H1 (cell line): ENCODE measurements around the gene GRAMD2A. TPM values are rescaled to one million over a fixed set of nuclear protein-coding genes. Genes with fewer than 3 reads are reported as not detected.
A peak's percentile ranks its signal among the peaks of the same experiment; 100 is the strongest.

Experiments
- CTCF ChIA-PET: fragments of 300-600 bp; sonication (Branson Sonifier 250); formaldehyde crosslinking; loops from one replicate; lab custom pipeline; 2021; ENCODE audit not compliant: partially characterized antibody; lab: Charles Lee
- POLR2A ChIA-PET: fragments of 300-600 bp; sonication (Branson Sonifier 250); formaldehyde crosslinking; loops from one replicate; lab custom pipeline; 2021; ENCODE audit warnings: inconsistent platforms; ENCODE audit not compliant: partially characterized antibody; lab: Charles Lee
- DNase-seq, 2 experiments: peaks; one replicate each; pipeline versions ENCODE4 v3.0.0 to v3.0.0-alpha.2; 2010 to 2022; ENCODE audit warnings: low spot score in 2 of 2, low read depth in 1 of 2, mixed read lengths in 1 of 2
- FAIRE-seq: peaks from 2 replicates; lab custom pipeline; 2011; peaks lifted over from hg19 to GRCh38; lab: Jason Lieb, UNC
- H2AFZ ChIP-seq: 2 replicates; pipeline ENCODE4 v1.8.1; 2012; ENCODE audit warnings: low read length, inconsistent platforms
- H2AK5ac ChIP-seq: 2 replicates; pipeline ENCODE4 v1.6.1; 2013; ENCODE audit warnings: low read depth, low read length
- H2BK120ac ChIP-seq: replicated peaks from 2 replicates; pipeline ENCODE3; 2013; ENCODE audit warnings: low read depth, low read length, inconsistent platforms
- H2BK12ac ChIP-seq: 2 replicates; pipeline ENCODE4 v1.6.1; 2013; ENCODE audit warnings: low read depth, low read length
- H2BK15ac ChIP-seq: 2 replicates; pipeline ENCODE4 v1.6.1; 2013; ENCODE audit warnings: low read length
- H2BK20ac ChIP-seq: 2 replicates; pipeline ENCODE4 v1.6.1; 2013; ENCODE audit warnings: low read length
- H2BK5ac ChIP-seq: 2 replicates; pipeline ENCODE4 v1.6.1; 2013; ENCODE audit warnings: low read depth, low read length
- H3K14ac ChIP-seq: 2 replicates; pipeline ENCODE4 v1.6.1; 2013; ENCODE audit warnings: inconsistent platforms; ENCODE audit not compliant: insufficient read length
- H3K18ac ChIP-seq: 2 replicates; pipeline ENCODE4 v1.6.1; 2013; ENCODE audit warnings: low read length; ENCODE audit errors: extremely low read depth
- H3K23ac ChIP-seq: 2 replicates; pipeline ENCODE4 v1.6.1; 2013; ENCODE audit warnings: inconsistent platforms; ENCODE audit not compliant: insufficient read length
- H3K23me2 ChIP-seq: 2 replicates; pipeline ENCODE4 v1.6.1; 2013; ENCODE audit warnings: low read depth, low read length
- H3K27ac ChIP-seq: 2 replicates; pipeline ENCODE4 v1.6.1; 2011; ENCODE audit warnings: low read depth, low read length, inconsistent platforms
- H3K27me3 ChIP-seq, 4 experiments: replicated peaks in 1 of 4; 1 replicate in 1 of 4; 2 replicates in 3 of 4; pipeline versions ENCODE4 v1.6.1 to v1.8.1; 2011 to 2013; ENCODE audit warnings: low read length in 3 of 4, mild to moderate bottlenecking in 3 of 4, inconsistent platforms in 2 of 4, mixed read lengths in 2 of 4, moderate library complexity in 1 of 4; ENCODE audit not compliant: control insufficient read depth in 3 of 4, insufficient read depth in 3 of 4; ENCODE audit errors: extremely low read depth in 1 of 4
- H3K36me3 ChIP-seq, 4 experiments: 2 replicates each; pipeline versions ENCODE4 v1.6.1 to v1.8.1; 2011 to 2013; ENCODE audit warnings: mild to moderate bottlenecking in 4 of 4, low read length in 3 of 4, moderate library complexity in 2 of 4, control low read depth in 1 of 4, inconsistent platforms in 1 of 4; ENCODE audit not compliant: insufficient read depth in 4 of 4, control insufficient read depth in 2 of 4
- H3K4ac ChIP-seq: replicated peaks from 2 replicates; pipeline ENCODE3; 2013; ENCODE audit warnings: low read length, low read depth, mixed read lengths, inconsistent platforms; ENCODE audit not compliant: insufficient read length
- H3K4me1 ChIP-seq, 4 experiments: replicated peaks in 1 of 4; 1 replicate in 1 of 4; 2 replicates in 3 of 4; pipeline versions ENCODE4 v1.6.1 to v1.8.1; 2011 to 2013; ENCODE audit warnings: low read length in 3 of 4, inconsistent platforms in 2 of 4, mixed read lengths in 1 of 4; ENCODE audit not compliant: insufficient read depth in 4 of 4, control insufficient read depth in 3 of 4
- H3K4me2 ChIP-seq, 2 experiments: 2 replicates each; pipeline versions ENCODE4 v1.6.1 to v1.8.1; 2011 to 2013; ENCODE audit warnings: low read depth in 2 of 2, low read length in 2 of 2, control low read depth in 1 of 2, inconsistent platforms in 1 of 2, mild to moderate bottlenecking in 1 of 2; ENCODE audit not compliant: insufficient read depth in 1 of 2
- H3K4me3 ChIP-seq, 4 experiments: fragments of 200-600, 300-600 bp in 1 of 4; sonication (generic), shearing (Covaris generic), sonication (Bioruptor Twin) in 1 of 4; 2 replicates each; pipeline versions ENCODE4 v1.5.1 to v1.8.1; 2011 to 2016; ENCODE audit warnings: low read length in 4 of 4, low read depth in 3 of 4, control low read depth in 2 of 4, inconsistent platforms in 2 of 4, mild to moderate bottlenecking in 2 of 4, mixed read lengths in 1 of 4, moderate library complexity in 1 of 4; ENCODE audit not compliant: insufficient read depth in 2 of 4; ENCODE audit errors: extremely low read depth in 1 of 4
- H3K56ac ChIP-seq: replicated peaks from 2 replicates; pipeline ENCODE3; 2013; ENCODE audit warnings: low read depth, mild to moderate bottlenecking, mixed read lengths, low read length, inconsistent platforms; ENCODE audit not compliant: insufficient read length
- H3K79me1 ChIP-seq: 2 replicates; pipeline ENCODE4 v1.6.1; 2013; ENCODE audit warnings: low read depth, low read length, control low read depth
- H3K79me2 ChIP-seq, 2 experiments: 2 replicates each; pipeline versions ENCODE4 v1.6.1 to v1.8.1; 2012 to 2013; ENCODE audit warnings: low read length in 2 of 2, mild to moderate bottlenecking in 2 of 2, inconsistent platforms in 1 of 2; ENCODE audit not compliant: insufficient read depth in 2 of 2, control insufficient read depth in 1 of 2
- H3K9ac ChIP-seq, 4 experiments: replicated peaks in 1 of 4; 1 replicate in 1 of 4; 2 replicates in 3 of 4; pipeline versions ENCODE4 v1.6.1 to v1.8.1; 2011 to 2013; ENCODE audit warnings: low read depth in 3 of 4, low read length in 3 of 4, control low read depth in 2 of 4, mild to moderate bottlenecking in 2 of 4, moderate library complexity in 2 of 4, inconsistent platforms in 1 of 4; ENCODE audit errors: extremely low read depth in 1 of 4
- H3K9me3 ChIP-seq, 2 experiments: 2 replicates each; pipeline versions ENCODE4 v1.6.1 to v1.8.1; 2012 to 2013; ENCODE audit warnings: mild to moderate bottlenecking in 2 of 2, moderate library complexity in 2 of 2, control low read depth in 1 of 2, inconsistent platforms in 1 of 2, low read depth in 1 of 2, low read length in 1 of 2, mixed read lengths in 1 of 2; ENCODE audit not compliant: insufficient read depth in 2 of 2
- H4K20me1 ChIP-seq, 2 experiments: replicated peaks in 1 of 2; 2 replicates each; pipeline versions ENCODE3 to v1.8.1; 2011 to 2013; ENCODE audit warnings: inconsistent platforms in 2 of 2, low read length in 2 of 2, mild to moderate bottlenecking in 1 of 2; ENCODE audit not compliant: insufficient read depth in 2 of 2, control insufficient read depth in 1 of 2
- H4K5ac ChIP-seq: 2 replicates; pipeline ENCODE4 v1.6.1; 2013; ENCODE audit warnings: low read length, low read depth, mixed read lengths, inconsistent platforms; ENCODE audit not compliant: insufficient read length
- H4K8ac ChIP-seq: 2 replicates; pipeline ENCODE4 v1.8.0; 2013; ENCODE audit warnings: mild to moderate bottlenecking, moderate library complexity, low read length, inconsistent platforms; ENCODE audit not compliant: insufficient read depth; ENCODE audit errors: extremely low read depth
- H4K91ac ChIP-seq: replicated peaks from 2 replicates; pipeline ENCODE3; 2013; ENCODE audit warnings: low read length, mixed read lengths, inconsistent platforms; ENCODE audit not compliant: insufficient read length
- ATF2 ChIP-seq: IDR thresholded peaks from 2 replicates; pipeline ENCODE4 v1.6.1; 2012; ENCODE audit warnings: low read length, inconsistent platforms
- BRCA1 ChIP-seq: IDR thresholded peaks from 2 replicates; pipeline ENCODE4 v1.6.1; 2012; ENCODE audit warnings: low read depth, low read length, improper control_type of control experiment
- CREB1 ChIP-seq: IDR thresholded peaks from 2 replicates; pipeline ENCODE4 v1.6.1; 2012; ENCODE audit warnings: inconsistent platforms
- CTBP2 ChIP-seq: IDR thresholded peaks from 2 replicates; pipeline ENCODE4 v1.7.0; 2011; ENCODE audit warnings: borderline replicate concordance, mild to moderate bottlenecking, moderate library complexity, mixed read lengths, low read length; ENCODE audit not compliant: insufficient read depth, insufficient read length
- E2F6 ChIP-seq: IDR thresholded peaks from 2 replicates; pipeline ENCODE4 v1.6.1; 2012; ENCODE audit warnings: inconsistent platforms
- EZH2 ChIP-seq: fragments of 200-600 bp; sonication (generic); IDR thresholded peaks from 2 replicates; pipeline ENCODE4 v1.7.1; 2012; ENCODE audit warnings: low read depth, mild to moderate bottlenecking, moderate library complexity, low read length, inconsistent platforms; ENCODE audit not compliant: severe bottlenecking
- GABPA ChIP-seq: IDR thresholded peaks from 2 replicates; pipeline ENCODE4 v1.6.1; 2011; ENCODE audit warnings: mild to moderate bottlenecking, low read length, moderate library complexity, borderline replicate concordance; ENCODE audit not compliant: insufficient read depth
- MAFK ChIP-seq: IDR thresholded peaks from 2 replicates; pipeline ENCODE4 v1.6.1; 2012; ENCODE audit warnings: low read depth, mild to moderate bottlenecking, improper control_type of control experiment, low read length
- WGBS, 2 experiments: shearing (Covaris generic) in 1 of 2; methylation state at CpG; one replicate each; pipeline versions ENCODE4 v1.1.6 to v1.1.7; 2013 to 2015; ENCODE audit warnings: low lambda C conversion rate in 2 of 2, mixed read lengths in 2 of 2, inconsistent platforms in 1 of 2, low coverage in 1 of 2, missing lambda C conversion rate in 1 of 2; ENCODE audit not compliant: insufficient replicate concordance in 2 of 2, insufficient coverage in 1 of 2, insufficient read length in 1 of 2; ENCODE audit errors: extremely low coverage in 1 of 2, missing lambda C conversion rate in 1 of 2; 5-methylcytosine and 5-hydroxymethylcytosine counted together
- polyA plus RNA-seq, 7 experiments: library from polyadenylated mRNA; depleted of rRNA in 3 of 7; stranded (reverse) in 5 of 7; unstranded in 2 of 7; fragments of >200 nt in 5 of 7; fragments of 200-250 nt in 2 of 7; gene quantifications; 1 replicate in 5 of 7; 2 replicates in 1 of 7; 4 replicates in 1 of 7; pipeline versions ENCODE4 v1.2.1 to v1.2.3, GENCODE V29; 2011 to 2013; ENCODE audit warnings: missing spikeins in 2 of 7, mixed read lengths in 2 of 7
- total RNA-seq: library from RNA; stranded (reverse); fragmentation: NEBNext Ultra II Directional; extraction: Animal tissue kit (Norgen Biotek cat#: 25700); gene quantifications from 2 replicates; pipeline ENCODE4 v1.2.1, GENCODE V29; 2021

GRAMD2A gene
- total and polyA plus RNA-seq, 2 of the 8 experiments (the other 6 are each of a cell fraction or from before 2014, with no cell fraction given): 0.57 to 1.5 TPM

GRCh38 chr15:72198356-72199204 lies 993 bp upstream of the GRAMD2A start:
- H3K4me3 ChIP-seq: peak overlapping the region in 1 of 4 experiments; percentile 56; a peak in 2 of 8 replicates
- WGBS, 2 experiments: 81% methylated on average over 9 of the region's 11 CpGs; no CpG with 5 or more reads in 1 of the 2 experiments
- no peaks in the 10 kb centered on the region for H3K79me2 ChIP-seq
- H2BK15ac ChIP-seq: no peak overlapping the region
- no peak overlapping the region for H4K5ac ChIP-seq
- H3K18ac ChIP-seq: no peak overlapping the region
- no peak overlapping the region for H3K9ac ChIP-seq
- peaks cover 2 to 8% (median 4%) of the 10 kb centered on the region in 4 experiments; a peak in 6 of 7 replicates for H3K4me1 ChIP-seq
- no peak overlapping the region for H3K4ac ChIP-seq
- DNase-seq: no peak
- H4K8ac ChIP-seq: no peak overlapping the region
- H3K56ac ChIP-seq: no peak overlapping the region
- H3K23ac ChIP-seq: no peak overlapping the region
- H2BK20ac ChIP-seq: no peak overlapping the region
- peaks cover 21 to 26% of the 10 kb centered on the region in 2 experiments for H4K20me1 ChIP-seq
- H3K4me2 ChIP-seq: peak overlapping the region; percentile 74 to 85
- H2AFZ ChIP-seq: no peak overlapping the region
- FAIRE-seq: no peak
- H2BK12ac ChIP-seq: no peak overlapping the region
- no peak overlapping the region for H4K91ac ChIP-seq
- H3K27me3 ChIP-seq: peaks cover 7 to 21% (median 17%) of the 10 kb centered on the region in 4 experiments; a peak in 6 of 7 replicates
- H2BK5ac ChIP-seq: no peak overlapping the region
- H3K36me3 ChIP-seq: peaks cover 32 to 47% (median 45%) of the 10 kb centered on the region in 4 experiments
- ChIA-PET CTCF (interaction anchor here (0.7 to 4.3 kb wide), 15 partner anchors 10 to 396 kb away, joined by 3 to 32 read pairs (median 5); partner anchors contain the start of gene PKM), POLR2A (interaction anchor here (0.8 to 4.4 kb wide), 13 partner anchors 8 to 294 kb away, joined by 3 to 33 read pairs (median 4); partner anchors contain the start of genes MYO9A, PKM and SENP8)
- peaks cover 9% of the 10 kb centered on the region for H3K23me2 ChIP-seq
- H2BK120ac ChIP-seq: no peak overlapping the region
- H2AK5ac ChIP-seq: no peak overlapping the region
- no peak overlapping the region for H3K14ac ChIP-seq
- H3K79me1 ChIP-seq: no peaks in the 10 kb centered on the region
- no peak overlapping the region for H3K27ac ChIP-seq
- H3K9me3 ChIP-seq: no peaks in the 10 kb centered on the region
- TF ChIP-seq EZH2: no peak
- TF ChIP-seq E2F6: no peak
- TF ChIP-seq BRCA1: no peak
- no peak for TF ChIP-seq CREB1
- no peak for TF ChIP-seq CTBP2
- TF ChIP-seq MAFK: no peak
- no peak for TF ChIP-seq GABPA
- no peak for TF ChIP-seq ATF2
